ENCODE results near the gene ZNF157. TPM values are rescaled to one million over a fixed set of nuclear protein-coding genes. Genes with fewer than 3 reads are reported as not detected.

ZNF157 gene
- polyA plus RNA-seq, 1 donor from 2014 or later: 0.44 TPM

Other genes starting within 250 kb of the ZNF157 start
- gene NDUFB11, start 225.9 kb upstream of the ZNF157 start, polyA plus RNA-seq: 197 TPM
- gene RBM10, start 225.4 kb upstream of the ZNF157 start, polyA plus RNA-seq: 36.0 TPM
- gene UBA1, start 176.7 kb upstream of the ZNF157 start, polyA plus RNA-seq: 190 TPM
- 16.8 TPM for gene CDK16, start 151.9 kb upstream of the ZNF157 start, polyA plus RNA-seq
- 68.6 TPM for gene USP11, start 137.6 kb upstream of the ZNF157 start, polyA plus RNA-seq
- gene ZNF41, start 112.6 kb downstream of the ZNF157 start, polyA plus RNA-seq: 8.6 TPM
- 93.7 TPM for gene ARAF, start 190.6 kb downstream of the ZNF157 start, polyA plus RNA-seq
- gene TIMP1, start 211.9 kb downstream of the ZNF157 start, polyA plus RNA-seq: 22.8 TPM
- gene SYN1, start 249.3 kb downstream of the ZNF157 start, polyA plus RNA-seq: not detected